Suprapubic skin (tissue), 4 donors: ENCODE results near the gene MAGI1.
"Not testable (repeated sequence)": the region's sequence is repeated elsewhere in the genome, so short reads cannot be mapped to it uniquely, and the experiment has no call there.

Experiments
- EP300 ChIP-seq: sonication (generic); formaldehyde crosslinking; IDR thresholded peaks from one replicate; pipeline ENCODE4 v1.6.1; 2017; ENCODE audit warnings: antibody characterized with exemption
- POLR2A ChIP-seq, 2 donors: fragments of 450-650 bp; IDR thresholded peaks; one replicate each; pipeline ENCODE4 v1.6.1; 2017; ENCODE audit warnings: antibody characterized with exemption in 2 of 2, mild to moderate bottlenecking in 2 of 2, moderate library complexity in 2 of 2
- POLR2AphosphoS5 ChIP-seq, 3 donors: sonication (generic); formaldehyde crosslinking; IDR thresholded peaks; one replicate each; pipeline ENCODE4 v1.6.1; 2017; ENCODE audit warnings: antibody characterized with exemption in 3 of 3
- TF ChIP-seq, protein P1 (sequence below), 2 donors: fragments of 200-600 bp in 1 of 2; fragments of 450-650 bp in 1 of 2; sonication (generic) in 1 of 2; IDR thresholded peaks; one replicate each; pipeline ENCODE4 v1.5.1; 2016 to 2019; ENCODE audit warnings: antibody characterized with exemption in 2 of 2, mild to moderate bottlenecking in 1 of 2, moderate library complexity in 1 of 2

DNA sequence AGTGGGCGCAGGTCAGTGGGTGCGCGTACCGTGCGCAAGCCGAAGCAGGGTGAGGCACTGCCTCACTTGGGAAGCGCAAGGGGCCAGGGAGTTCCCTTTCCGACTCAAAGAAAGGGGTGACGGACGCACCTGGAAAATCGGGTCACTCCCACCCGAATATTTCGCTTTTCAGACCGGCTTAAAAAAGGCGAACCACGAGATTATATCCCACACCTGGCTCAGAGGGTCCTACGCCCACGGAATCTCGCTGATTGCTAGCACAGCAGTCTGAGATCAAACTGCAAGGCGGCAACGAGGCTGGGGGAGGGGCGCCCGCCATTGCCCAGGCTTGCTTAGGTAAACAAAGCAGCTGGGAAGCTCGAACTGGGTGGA is 529.3 kb downstream of the MAGI1 start:
- not testable (repeated sequence) for TF ChIP-seq POLR2A (IDR thresholded peaks at IDR 0.05); POLR2AphosphoS5 (IDR thresholded peaks at IDR 0.05); EP300
- TF ChIP-seq, protein P1, sequence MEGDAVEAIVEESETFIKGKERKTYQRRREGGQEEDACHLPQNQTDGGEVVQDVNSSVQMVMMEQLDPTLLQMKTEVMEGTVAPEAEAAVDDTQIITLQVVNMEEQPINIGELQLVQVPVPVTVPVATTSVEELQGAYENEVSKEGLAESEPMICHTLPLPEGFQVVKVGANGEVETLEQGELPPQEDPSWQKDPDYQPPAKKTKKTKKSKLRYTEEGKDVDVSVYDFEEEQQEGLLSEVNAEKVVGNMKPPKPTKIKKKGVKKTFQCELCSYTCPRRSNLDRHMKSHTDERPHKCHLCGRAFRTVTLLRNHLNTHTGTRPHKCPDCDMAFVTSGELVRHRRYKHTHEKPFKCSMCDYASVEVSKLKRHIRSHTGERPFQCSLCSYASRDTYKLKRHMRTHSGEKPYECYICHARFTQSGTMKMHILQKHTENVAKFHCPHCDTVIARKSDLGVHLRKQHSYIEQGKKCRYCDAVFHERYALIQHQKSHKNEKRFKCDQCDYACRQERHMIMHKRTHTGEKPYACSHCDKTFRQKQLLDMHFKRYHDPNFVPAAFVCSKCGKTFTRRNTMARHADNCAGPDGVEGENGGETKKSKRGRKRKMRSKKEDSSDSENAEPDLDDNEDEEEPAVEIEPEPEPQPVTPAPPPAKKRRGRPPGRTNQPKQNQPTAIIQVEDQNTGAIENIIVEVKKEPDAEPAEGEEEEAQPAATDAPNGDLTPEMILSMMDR (IDR thresholded peaks at IDR 0.05): not testable (repeated sequence)
